ENCODE measurements around the gene OTUD5. TPM values are rescaled to one million over a fixed set of nuclear protein-coding genes. Genes with fewer than 3 reads are reported as not detected.
A peak's percentile ranks its signal among the peaks of the same experiment; 100 is the strongest.

The OTUD5 gene
- total and polyA plus RNA-seq, 2 of the 13 experiments (the other 11 are each of a cell fraction or from before 2014, with no cell fraction given), result 18.4 to 42.2 TPM

DNA sequence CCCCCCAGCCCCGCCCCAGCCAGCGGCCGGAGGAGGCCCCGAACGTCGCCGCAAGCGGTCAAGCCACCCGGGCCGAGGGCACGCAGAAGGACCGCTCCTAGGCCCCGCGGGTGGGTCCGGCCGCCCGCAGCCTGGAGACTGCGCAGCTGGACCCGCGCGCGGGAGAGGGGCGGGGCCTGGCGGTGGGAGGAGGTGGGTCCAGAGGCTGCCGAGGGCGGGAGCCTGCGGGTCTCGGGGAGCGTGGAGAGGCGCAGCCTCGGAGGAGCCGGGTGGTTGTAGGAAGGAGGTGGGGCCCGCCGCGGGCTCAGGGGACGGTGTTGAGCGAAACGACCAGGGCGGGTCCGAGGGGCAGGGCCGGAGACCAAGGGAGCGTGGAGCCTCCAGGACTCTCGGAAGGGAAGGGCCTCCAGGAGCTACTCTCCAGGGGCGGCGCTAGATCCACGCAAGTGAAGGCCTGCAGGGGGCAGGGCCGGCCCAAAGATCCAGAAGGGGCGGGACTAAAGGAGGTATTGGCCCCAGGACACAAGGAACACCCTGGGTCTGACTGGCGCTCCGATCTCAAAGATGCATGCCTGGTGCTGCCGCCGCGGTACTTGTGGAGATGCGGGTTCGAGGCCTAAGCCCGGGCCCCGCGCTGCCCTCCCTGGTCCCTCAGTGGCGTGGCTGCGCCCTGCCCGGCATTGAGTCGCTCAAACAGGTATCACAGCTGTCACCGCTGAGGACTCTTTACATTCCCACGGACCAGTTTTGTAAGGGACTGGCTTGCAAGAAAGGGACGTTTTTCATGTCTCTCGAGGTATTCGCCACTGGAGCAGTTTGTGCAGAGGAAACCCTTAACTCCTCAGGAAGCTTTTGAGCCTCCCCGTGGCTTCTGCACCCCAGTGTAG, 65.8 kb downstream of the OTUD5 start (continued):
- TF ChIP-seq, protein P1, sequence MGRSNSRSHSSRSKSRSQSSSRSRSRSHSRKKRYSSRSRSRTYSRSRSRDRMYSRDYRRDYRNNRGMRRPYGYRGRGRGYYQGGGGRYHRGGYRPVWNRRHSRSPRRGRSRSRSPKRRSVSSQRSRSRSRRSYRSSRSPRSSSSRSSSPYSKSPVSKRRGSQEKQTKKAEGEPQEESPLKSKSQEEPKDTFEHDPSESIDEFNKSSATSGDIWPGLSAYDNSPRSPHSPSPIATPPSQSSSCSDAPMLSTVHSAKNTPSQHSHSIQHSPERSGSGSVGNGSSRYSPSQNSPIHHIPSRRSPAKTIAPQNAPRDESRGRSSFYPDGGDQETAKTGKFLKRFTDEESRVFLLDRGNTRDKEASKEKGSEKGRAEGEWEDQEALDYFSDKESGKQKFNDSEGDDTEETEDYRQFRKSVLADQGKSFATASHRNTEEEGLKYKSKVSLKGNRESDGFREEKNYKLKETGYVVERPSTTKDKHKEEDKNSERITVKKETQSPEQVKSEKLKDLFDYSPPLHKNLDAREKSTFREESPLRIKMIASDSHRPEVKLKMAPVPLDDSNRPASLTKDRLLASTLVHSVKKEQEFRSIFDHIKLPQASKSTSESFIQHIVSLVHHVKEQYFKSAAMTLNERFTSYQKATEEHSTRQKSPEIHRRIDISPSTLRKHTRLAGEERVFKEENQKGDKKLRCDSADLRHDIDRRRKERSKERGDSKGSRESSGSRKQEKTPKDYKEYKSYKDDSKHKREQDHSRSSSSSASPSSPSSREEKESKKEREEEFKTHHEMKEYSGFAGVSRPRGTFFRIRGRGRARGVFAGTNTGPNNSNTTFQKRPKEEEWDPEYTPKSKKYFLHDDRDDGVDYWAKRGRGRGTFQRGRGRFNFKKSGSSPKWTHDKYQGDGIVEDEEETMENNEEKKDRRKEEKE (IDR thresholded peaks at IDR 0.05), result no peak
- TF ChIP-seq, protein P2, sequence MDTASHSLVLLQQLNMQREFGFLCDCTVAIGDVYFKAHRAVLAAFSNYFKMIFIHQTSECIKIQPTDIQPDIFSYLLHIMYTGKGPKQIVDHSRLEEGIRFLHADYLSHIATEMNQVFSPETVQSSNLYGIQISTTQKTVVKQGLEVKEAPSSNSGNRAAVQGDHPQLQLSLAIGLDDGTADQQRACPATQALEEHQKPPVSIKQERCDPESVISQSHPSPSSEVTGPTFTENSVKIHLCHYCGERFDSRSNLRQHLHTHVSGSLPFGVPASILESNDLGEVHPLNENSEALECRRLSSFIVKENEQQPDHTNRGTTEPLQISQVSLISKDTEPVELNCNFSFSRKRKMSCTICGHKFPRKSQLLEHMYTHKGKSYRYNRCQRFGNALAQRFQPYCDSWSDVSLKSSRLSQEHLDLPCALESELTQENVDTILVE (CRISPR knock-in tag; IDR thresholded peaks at IDR 0.05), result no peak
- TF ChIP-seq ZBTB1 (CRISPR knock-in tag; IDR thresholded peaks at IDR 0.05; ENCODE audit: borderline replicate concordance) (no peak), ZNF749 (CRISPR knock-in tag; IDR thresholded peaks at IDR 0.05; ENCODE audit: borderline replicate concordance) (no peak), ZBTB21 (CRISPR knock-in tag; IDR thresholded peaks at IDR 0.05) (no peak), ZNF766 (CRISPR knock-in tag; IDR thresholded peaks at IDR 0.05; ENCODE audit: borderline replicate concordance) (no peak), ATF7 (IDR thresholded peaks at IDR 0.05) (no peak), ATF7 (CRISPR knock-in tag; IDR thresholded peaks at IDR 0.05) (no peak), TBX2 (CRISPR knock-in tag; IDR thresholded peaks at IDR 0.05; ENCODE audit: borderline replicate concordance) (peak; percentile 41; the same call in 1 of the 2 replicates), SNAPC4 (CRISPR knock-in tag; IDR thresholded peaks at IDR 0.05) (no peak), ZFP90 (CRISPR knock-in tag; IDR thresholded peaks at IDR 0.05; ENCODE audit: borderline replicate concordance) (no peak), POLR2G (IDR thresholded peaks at IDR 0.05; ENCODE audit: low read depth, low read length) (peak; percentile 54), HDAC1 (CRISPR knock-in tag; IDR thresholded peaks at IDR 0.05) (peak; percentile 46; the same call in 1 of the 2 replicates), PHF8 (CRISPR knock-in tag; IDR thresholded peaks at IDR 0.05) (peak; percentile 51; the same call in 1 of the 2 replicates), GABPB1 (CRISPR knock-in tag; IDR thresholded peaks at IDR 0.05) (peak; percentile 43; the same call in 1 of the 2 replicates)
- TF ChIP-seq, protein P3, sequence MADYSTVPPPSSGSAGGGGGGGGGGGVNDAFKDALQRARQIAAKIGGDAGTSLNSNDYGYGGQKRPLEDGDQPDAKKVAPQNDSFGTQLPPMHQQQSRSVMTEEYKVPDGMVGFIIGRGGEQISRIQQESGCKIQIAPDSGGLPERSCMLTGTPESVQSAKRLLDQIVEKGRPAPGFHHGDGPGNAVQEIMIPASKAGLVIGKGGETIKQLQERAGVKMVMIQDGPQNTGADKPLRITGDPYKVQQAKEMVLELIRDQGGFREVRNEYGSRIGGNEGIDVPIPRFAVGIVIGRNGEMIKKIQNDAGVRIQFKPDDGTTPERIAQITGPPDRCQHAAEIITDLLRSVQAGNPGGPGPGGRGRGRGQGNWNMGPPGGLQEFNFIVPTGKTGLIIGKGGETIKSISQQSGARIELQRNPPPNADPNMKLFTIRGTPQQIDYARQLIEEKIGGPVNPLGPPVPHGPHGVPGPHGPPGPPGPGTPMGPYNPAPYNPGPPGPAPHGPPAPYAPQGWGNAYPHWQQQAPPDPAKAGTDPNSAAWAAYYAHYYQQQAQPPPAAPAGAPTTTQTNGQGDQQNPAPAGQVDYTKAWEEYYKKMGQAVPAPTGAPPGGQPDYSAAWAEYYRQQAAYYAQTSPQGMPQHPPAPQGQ (CRISPR knock-in tag; IDR thresholded peaks at IDR 0.05; ENCODE audit: borderline replicate concordance), result no peak
